GM10266 (cell line): ENCODE results near the gene RFX3.

ENCODE experiments used
- DNase-seq: peaks from one replicate; pipeline ENCODE4 v3.0.0; 2012; ENCODE audit errors: extremely low spot score
- TF ChIP-seq, protein P1 (sequence below): IDR thresholded peaks from 2 replicates; pipeline ENCODE4 v1.5.1; 2012; ENCODE audit warnings: mild to moderate bottlenecking, low read depth; ENCODE audit not compliant: control insufficient read depth, insufficient read depth; ENCODE audit errors: missing control alignments

The RFX3 gene

GRCh38 chr9:3285365-3286161 lies 240.2 kb downstream of the RFX3 start:
- DNase-seq, result no peak
- TF ChIP-seq, protein P1, sequence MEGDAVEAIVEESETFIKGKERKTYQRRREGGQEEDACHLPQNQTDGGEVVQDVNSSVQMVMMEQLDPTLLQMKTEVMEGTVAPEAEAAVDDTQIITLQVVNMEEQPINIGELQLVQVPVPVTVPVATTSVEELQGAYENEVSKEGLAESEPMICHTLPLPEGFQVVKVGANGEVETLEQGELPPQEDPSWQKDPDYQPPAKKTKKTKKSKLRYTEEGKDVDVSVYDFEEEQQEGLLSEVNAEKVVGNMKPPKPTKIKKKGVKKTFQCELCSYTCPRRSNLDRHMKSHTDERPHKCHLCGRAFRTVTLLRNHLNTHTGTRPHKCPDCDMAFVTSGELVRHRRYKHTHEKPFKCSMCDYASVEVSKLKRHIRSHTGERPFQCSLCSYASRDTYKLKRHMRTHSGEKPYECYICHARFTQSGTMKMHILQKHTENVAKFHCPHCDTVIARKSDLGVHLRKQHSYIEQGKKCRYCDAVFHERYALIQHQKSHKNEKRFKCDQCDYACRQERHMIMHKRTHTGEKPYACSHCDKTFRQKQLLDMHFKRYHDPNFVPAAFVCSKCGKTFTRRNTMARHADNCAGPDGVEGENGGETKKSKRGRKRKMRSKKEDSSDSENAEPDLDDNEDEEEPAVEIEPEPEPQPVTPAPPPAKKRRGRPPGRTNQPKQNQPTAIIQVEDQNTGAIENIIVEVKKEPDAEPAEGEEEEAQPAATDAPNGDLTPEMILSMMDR, result no peak

DNA sequence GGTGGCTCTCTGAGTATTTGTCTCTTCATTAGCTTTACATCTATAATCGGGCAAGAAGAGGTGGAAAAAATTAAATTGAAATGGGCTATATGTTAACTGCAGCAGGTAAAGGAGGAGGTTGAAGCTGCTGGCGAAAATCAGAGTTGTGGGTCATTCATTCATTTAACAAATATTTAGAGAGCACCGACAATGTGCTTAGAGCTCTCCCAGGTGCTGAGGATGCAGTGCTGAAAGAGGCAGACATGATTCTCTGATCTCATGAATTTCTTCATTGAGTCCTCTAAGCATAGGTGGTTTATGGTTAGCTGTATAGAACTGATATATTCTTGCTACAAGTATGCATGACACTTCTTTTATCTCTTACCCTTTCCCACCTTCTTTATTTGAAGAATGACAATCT lies 243.4 kb downstream of the RFX3 start:
- no peak for DNase-seq
- TF ChIP-seq, protein P1, result no peak

- TF ChIP-seq, protein P1, result no peak
- DNase-seq, result no peak
Measured at GRCh38 chr9:3281399-3281798, 244.4 kb downstream of the RFX3 start.

GRCh38 chr9:3277200-3277599 lies 248.6 kb downstream of the RFX3 start:
- DNase-seq, result no peak
- TF ChIP-seq, protein P1, result no peak

- TF ChIP-seq, protein P1, result no peak
- no peak for DNase-seq
Measured at GRCh38 chr9:3271581-3271980, 254.2 kb downstream of the RFX3 start.

- no peak for DNase-seq
- TF ChIP-seq, protein P1, result no peak
Measured at GRCh38 chr9:3271157-3271556, 254.6 kb downstream of the RFX3 start.

- TF ChIP-seq, protein P1, result no peak
- no peak for DNase-seq
Measured at GRCh38 chr9:3268223-3268622, 257.6 kb downstream of the RFX3 start.
